Measurements from ENCODE around the gene TCEA2. TPM values are rescaled to one million over a fixed set of nuclear protein-coding genes. Genes with fewer than 3 reads are reported as not detected.

Gene TCEA2
- total and polyA plus RNA-seq, 2 of the 13 experiments (the other 11 are each of a cell fraction or from before 2014, with no cell fraction given) = 28.1 to 33.7 TPM

GRCh38 chr20:64080813-64081623, 18.0 kb downstream of the TCEA2 start (continued):
- TF ChIP-seq ZNF891 (CRISPR knock-in tag; IDR thresholded peaks at IDR 0.05) (no peak), SSRP1 (CRISPR knock-in tag; IDR thresholded peaks at IDR 0.05) (no peak), TEAD2 (CRISPR knock-in tag; IDR thresholded peaks at IDR 0.05) (no peak), ZNF781 (CRISPR knock-in tag; IDR thresholded peaks at IDR 0.05; ENCODE audit: borderline replicate concordance, not compliant biosample characterization) (no peak), KLF9 (CRISPR knock-in tag; IDR thresholded peaks at IDR 0.05; ENCODE audit: low read depth) (no peak), NFKBIZ (CRISPR knock-in tag; IDR thresholded peaks at IDR 0.05) (no peak), ZNF432 (CRISPR knock-in tag; IDR thresholded peaks at IDR 0.05; ENCODE audit: borderline replicate concordance) (no peak), TMF1 (CRISPR knock-in tag; IDR thresholded peaks at IDR 0.05; ENCODE audit: low read depth) (no peak), AHR (CRISPR knock-in tag; IDR thresholded peaks at IDR 0.05) (no peak; the same call in 1 of the 2 replicates), BORCS8-MEF2B (CRISPR knock-in tag; IDR thresholded peaks at IDR 0.05) (no peak; the same call in 1 of the 2 replicates), TBL1XR1 (IDR thresholded peaks at IDR 0.05; ENCODE audit: borderline replicate concordance, low read length, partially characterized antibody) (no peak), PHF8 (CRISPR knock-in tag; IDR thresholded peaks at IDR 0.05) (0 out of 2 replicates have a peak, but pooled peaks have one; percentile 10), HNF4G (IDR thresholded peaks at IDR 0.05; ENCODE audit: borderline replicate concordance, low read depth, low read length) (no peak), HNF4G (CRISPR knock-in tag; IDR thresholded peaks at IDR 0.05; ENCODE audit: borderline replicate concordance, low read depth) (no peak; the same call in 1 of the 2 replicates), CREB1 (IDR thresholded peaks at IDR 0.05) (no peak), CREB1 (CRISPR knock-in tag; IDR thresholded peaks at IDR 0.05) (no peak), ZNF709 (CRISPR knock-in tag; IDR thresholded peaks at IDR 0.05) (no peak), ZNF367 (CRISPR knock-in tag; IDR thresholded peaks at IDR 0.05; ENCODE audit: borderline replicate concordance) (no peak), CHCHD3 (CRISPR knock-in tag; IDR thresholded peaks at IDR 0.05) (no peak), RXRA (CRISPR knock-in tag; IDR thresholded peaks at IDR 0.05) (peak; percentile 62; the same call in 1 of the 2 replicates)
- TF ChIP-seq, protein P1, sequence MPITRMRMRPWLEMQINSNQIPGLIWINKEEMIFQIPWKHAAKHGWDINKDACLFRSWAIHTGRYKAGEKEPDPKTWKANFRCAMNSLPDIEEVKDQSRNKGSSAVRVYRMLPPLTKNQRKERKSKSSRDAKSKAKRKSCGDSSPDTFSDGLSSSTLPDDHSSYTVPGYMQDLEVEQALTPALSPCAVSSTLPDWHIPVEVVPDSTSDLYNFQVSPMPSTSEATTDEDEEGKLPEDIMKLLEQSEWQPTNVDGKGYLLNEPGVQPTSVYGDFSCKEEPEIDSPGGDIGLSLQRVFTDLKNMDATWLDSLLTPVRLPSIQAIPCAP (CRISPR knock-in tag; IDR thresholded peaks at IDR 0.05; ENCODE audit: low read depth) = no peak
- TF ChIP-seq, protein P2, sequence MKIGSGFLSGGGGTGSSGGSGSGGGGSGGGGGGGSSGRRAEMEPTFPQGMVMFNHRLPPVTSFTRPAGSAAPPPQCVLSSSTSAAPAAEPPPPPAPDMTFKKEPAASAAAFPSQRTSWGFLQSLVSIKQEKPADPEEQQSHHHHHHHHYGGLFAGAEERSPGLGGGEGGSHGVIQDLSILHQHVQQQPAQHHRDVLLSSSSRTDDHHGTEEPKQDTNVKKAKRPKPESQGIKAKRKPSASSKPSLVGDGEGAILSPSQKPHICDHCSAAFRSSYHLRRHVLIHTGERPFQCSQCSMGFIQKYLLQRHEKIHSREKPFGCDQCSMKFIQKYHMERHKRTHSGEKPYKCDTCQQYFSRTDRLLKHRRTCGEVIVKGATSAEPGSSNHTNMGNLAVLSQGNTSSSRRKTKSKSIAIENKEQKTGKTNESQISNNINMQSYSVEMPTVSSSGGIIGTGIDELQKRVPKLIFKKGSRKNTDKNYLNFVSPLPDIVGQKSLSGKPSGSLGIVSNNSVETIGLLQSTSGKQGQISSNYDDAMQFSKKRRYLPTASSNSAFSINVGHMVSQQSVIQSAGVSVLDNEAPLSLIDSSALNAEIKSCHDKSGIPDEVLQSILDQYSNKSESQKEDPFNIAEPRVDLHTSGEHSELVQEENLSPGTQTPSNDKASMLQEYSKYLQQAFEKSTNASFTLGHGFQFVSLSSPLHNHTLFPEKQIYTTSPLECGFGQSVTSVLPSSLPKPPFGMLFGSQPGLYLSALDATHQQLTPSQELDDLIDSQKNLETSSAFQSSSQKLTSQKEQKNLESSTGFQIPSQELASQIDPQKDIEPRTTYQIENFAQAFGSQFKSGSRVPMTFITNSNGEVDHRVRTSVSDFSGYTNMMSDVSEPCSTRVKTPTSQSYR (CRISPR knock-in tag; IDR thresholded peaks at IDR 0.05; ENCODE audit: borderline replicate concordance) = no peak
- TF ChIP-seq, protein P3, sequence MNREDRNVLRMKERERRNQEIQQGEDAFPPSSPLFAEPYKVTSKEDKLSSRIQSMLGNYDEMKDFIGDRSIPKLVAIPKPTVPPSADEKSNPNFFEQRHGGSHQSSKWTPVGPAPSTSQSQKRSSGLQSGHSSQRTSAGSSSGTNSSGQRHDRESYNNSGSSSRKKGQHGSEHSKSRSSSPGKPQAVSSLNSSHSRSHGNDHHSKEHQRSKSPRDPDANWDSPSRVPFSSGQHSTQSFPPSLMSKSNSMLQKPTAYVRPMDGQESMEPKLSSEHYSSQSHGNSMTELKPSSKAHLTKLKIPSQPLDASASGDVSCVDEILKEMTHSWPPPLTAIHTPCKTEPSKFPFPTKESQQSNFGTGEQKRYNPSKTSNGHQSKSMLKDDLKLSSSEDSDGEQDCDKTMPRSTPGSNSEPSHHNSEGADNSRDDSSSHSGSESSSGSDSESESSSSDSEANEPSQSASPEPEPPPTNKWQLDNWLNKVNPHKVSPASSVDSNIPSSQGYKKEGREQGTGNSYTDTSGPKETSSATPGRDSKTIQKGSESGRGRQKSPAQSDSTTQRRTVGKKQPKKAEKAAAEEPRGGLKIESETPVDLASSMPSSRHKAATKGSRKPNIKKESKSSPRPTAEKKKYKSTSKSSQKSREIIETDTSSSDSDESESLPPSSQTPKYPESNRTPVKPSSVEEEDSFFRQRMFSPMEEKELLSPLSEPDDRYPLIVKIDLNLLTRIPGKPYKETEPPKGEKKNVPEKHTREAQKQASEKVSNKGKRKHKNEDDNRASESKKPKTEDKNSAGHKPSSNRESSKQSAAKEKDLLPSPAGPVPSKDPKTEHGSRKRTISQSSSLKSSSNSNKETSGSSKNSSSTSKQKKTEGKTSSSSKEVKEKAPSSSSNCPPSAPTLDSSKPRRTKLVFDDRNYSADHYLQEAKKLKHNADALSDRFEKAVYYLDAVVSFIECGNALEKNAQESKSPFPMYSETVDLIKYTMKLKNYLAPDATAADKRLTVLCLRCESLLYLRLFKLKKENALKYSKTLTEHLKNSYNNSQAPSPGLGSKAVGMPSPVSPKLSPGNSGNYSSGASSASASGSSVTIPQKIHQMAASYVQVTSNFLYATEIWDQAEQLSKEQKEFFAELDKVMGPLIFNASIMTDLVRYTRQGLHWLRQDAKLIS (CRISPR knock-in tag; IDR thresholded peaks at IDR 0.05) = no peak
- TF ChIP-seq, protein P4, sequence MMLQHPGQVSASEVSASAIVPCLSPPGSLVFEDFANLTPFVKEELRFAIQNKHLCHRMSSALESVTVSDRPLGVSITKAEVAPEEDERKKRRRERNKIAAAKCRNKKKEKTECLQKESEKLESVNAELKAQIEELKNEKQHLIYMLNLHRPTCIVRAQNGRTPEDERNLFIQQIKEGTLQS (CRISPR knock-in tag; IDR thresholded peaks at IDR 0.05) = no peak
